Stimulated activated CD8-positive, alpha-beta memory T cell treated with anti-CD3 and anti-CD28 coated beads, Interleukin-12 subunit alpha, Interleukin-12 subunit beta, amount 100 ng/mL, for 4 hours (primary cell): ENCODE measurements around the gene RNF26.
"Not testable (repeated sequence)": the region's sequence is repeated elsewhere in the genome, so short reads cannot be mapped to it uniquely, and the experiment has no call there.

ENCODE experiments used
- DNase-seq: peaks from one replicate; pipeline ENCODE4 v3.0.0-alpha.2; 2020; ENCODE audit warnings: low read depth

The RNF26 gene

GRCh38 chr11:119371778-119372182 lies 37.5 kb downstream of the RNF26 start:
- no peak for DNase-seq

DNA sequence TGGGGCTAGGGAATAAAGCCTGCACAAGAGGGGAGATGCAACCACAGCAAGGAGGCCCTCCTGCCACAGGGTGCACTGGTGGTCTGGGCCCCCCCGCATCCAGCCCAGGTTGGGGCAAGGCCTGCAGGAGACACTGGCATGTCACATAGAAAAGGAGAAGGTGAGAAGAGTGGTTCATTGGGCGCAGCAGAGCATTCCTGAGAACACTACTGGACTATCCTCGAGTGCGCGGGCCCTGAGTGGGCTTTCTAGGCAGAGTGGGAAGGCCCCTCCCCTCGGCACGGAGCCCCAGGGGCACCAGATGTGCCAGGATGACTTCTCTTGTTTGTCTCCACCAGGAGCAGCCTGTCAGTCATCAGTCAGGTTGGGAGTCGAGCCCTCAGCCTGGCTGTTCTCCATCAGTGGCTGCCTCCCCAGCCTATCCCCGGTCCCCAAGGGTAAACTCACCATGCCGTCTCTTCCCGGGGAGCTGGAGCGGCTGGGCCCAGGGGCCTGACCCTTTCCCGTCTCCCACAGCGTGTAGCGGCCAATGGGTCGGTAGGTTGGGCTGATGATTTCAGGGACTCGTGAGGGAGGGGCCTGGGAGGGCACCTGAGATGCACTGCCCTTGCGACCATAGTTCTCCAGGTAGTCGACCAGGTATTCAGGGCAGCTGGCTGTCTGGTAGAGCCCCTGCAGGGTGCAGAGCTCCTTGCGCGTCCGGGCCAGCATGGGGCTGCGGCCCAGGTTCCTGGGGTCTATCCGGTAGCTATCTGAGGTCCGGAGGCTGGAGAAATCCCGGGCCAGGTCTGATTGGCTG lies 38.1 kb downstream of the RNF26 start:
- DNase-seq = no peak

DNA sequence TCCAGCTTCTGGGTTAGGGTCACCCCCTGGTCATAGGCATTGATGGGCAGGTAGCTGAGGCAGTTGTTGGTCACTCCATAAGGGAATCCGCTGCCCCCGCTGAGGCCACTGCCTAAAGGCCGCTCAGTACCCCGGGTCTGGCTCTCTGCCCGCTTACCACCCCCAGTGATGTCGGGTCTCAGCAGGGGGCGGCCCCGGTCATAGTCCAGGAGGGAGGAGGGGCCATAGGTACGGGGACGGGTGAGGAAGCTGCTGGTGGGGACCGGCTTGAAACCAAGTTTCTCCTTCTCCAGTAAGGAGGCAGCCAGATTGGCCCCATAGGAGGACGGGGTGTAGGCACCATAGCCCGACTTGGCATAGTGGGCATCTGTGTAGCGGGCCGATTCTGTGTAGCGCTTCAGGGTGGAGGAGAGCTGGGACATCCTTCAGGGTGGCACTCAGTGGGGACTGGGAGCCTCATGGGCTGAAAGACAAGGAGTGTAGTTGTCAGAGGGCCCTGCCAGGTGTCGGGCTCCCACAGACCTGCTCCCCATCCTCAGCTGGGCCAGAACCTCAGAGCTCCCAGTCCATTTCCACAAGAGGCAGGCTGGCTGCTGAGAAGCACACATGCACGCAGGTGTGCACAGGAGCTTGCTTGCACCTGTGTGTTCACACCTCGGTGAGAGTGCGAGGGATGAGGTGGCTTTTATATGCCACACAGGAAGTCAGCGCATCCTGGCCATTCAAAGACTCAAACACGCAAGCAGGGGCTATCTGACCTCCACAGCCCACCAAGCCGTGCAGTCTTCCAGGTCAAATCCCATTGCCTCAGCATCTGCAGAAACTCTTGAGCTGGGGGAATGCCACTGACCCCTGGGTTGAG lies 39.0 kb downstream of the RNF26 start:
- DNase-seq = no peak

GRCh38 chr11:119373921-119374631 lies 39.7 kb downstream of the RNF26 start:
- no peak for DNase-seq

- DNase-seq = no peak
Measured at GRCh38 chr11:119374632-119375336, 40.5 kb downstream of the RNF26 start.

GRCh38 chr11:119375337-119376196 lies 41.2 kb downstream of the RNF26 start:
- no peak for DNase-seq

GRCh38 chr11:119376197-119376847 lies 42.0 kb downstream of the RNF26 start:
- DNase-seq = no peak

DNA sequence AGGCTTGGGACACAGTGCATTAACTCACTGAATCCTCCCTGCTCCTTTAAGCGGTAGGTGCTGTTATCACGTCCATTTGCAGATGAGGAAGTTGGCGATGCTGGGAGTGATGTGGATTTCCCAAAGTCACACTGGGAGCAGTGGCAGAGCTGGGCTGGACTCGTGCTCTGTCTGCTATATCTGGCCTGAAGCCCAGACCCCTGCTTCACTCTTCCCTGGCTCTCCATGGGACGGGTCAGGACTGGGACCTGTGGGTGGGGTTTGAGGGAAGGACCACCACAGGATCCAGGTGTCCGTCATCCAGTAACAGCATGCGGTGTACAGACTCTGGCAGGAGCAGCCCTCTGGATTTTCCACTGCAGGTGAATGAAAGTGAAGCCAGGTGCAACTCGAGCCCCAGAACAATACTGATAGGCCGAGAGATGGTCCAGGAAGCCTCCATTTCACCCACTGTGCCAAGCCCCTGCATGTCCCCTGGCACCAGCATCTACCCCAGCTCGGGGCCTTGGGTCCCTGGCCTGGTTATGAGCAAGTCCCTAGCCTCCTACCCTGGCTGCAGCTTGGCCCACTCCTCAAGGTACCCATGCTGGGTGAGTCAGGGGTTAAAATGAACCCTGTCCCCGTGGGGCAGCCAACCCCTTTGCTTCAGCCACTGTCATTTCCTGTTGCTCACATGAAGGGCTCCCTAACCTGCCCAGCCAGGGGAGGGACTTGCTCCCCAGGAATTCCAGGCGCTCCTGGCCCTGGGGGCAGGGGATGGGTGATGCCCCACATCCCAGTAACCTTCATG lies 43.0 kb downstream of the RNF26 start:
- no peak for DNase-seq

DNA sequence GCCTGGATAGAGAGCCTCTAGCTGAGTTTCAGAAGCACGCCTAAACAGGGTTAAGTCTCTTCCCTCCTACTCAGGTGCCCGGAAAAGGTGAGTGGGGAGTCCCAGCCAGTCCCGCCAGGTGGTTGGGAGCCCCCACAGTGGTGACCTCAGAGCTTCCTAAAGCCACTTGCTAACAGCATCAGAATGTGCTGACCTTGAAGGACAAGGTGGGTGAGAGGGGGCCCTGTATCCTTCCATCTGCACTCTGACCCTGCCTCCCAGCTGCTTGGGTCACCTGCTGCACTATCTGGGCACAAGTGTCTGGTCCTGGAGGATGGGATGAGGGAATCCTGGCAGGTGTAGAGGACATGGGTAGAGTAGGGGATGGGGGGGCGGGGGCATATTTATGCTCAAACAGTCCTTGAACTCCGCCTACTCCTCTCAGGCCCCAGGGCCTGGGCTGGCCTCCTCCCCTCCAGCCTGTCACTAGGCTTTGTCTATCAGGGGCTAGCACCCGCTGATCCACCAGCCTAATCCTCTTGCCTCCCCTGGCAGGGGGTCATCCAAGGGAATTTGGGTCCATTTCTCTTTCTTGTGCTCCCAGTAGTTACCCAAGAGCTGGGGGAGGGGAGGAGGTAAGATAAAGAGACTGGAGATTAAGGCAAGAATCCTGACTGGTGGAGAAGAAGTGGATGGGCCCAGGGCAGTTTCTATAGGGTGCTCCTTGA lies 43.8 kb downstream of the RNF26 start:
- no peak for DNase-seq

- DNase-seq = no peak
Measured at GRCh38 chr11:119378851-119379465, 44.6 kb downstream of the RNF26 start.

DNA sequence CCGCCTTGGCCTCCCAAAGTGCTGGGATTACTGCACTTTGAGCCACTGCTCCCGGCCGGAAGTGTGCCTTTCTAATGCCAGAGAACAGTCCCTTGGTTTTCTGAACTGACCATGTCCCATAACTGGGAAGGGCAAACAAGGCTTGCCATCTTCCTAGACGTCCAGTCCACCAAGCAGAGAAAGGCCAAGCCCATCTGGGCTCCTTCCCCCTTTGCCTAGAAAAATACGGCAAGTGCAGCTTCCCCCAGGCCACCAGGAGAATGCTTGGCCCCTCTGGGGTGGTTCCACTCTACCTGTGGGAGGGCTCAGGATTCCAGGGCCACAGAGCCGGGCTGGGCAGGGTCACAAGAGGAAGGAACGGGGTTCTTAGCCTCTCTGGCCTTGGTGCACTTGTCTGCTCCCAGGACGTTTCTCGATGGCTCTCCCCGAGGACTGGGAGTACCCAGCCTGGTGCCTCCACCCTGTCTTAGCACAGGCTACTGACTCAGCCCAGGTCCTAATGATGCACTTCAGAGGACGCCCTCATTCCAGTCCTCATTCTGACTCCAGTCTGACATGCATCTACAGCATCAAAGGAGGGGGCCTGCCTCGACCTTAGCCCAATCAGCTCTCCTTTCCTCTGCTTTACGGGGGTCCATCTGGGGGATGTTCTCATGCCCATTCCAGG lies 46.0 kb downstream of the RNF26 start:
- DNase-seq = no peak

GRCh38 chr11:119380827-119381180 lies 46.5 kb downstream of the RNF26 start:
- DNase-seq = no peak

DNA sequence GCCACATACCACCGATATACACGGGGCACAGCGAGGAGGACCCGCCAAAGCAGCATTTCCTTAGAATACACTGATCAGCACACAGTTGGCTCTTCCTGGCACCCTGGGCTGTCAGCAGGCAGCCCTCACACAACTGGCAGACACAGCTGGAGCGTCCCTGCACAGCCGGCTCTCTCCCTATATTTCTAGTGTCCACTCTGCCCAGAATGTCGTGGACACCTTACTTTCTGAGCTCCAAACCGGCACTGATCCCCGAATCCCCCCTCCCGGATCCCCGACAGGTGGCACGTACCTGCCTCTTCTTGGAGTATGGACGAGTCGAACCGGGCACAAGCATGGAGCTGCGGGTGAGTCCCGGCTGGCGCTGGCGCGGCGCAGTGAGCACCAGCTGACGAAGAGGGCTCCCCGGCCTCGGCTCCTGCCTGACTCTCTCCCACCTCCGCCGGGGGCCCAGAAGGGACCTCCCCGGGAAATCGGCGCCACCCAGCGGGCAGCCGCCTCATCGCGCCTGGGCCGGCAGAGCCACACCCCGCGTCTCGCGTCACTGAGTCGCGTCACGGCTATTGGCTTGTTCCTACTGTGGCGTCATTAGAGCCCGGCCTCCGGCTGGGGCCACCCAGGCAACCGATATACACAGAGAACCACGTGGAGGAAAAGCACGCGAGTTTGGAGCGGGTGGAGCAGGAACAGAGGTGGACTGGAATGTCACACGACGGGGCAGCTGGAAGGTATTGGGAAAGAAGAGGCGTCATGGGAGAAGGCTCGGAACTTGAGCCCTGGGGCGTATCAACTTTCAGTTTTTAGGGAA lies 47.1 kb downstream of the RNF26 start, which contains the start of gene USP2:
TSS of gene USP2 (minus strand) at position 510 of the 808 bp plus-strand sequence. CDS start 8,210 bp downstream, outside the sequence.
- DNase-seq = peak; percentile 96

DNA sequence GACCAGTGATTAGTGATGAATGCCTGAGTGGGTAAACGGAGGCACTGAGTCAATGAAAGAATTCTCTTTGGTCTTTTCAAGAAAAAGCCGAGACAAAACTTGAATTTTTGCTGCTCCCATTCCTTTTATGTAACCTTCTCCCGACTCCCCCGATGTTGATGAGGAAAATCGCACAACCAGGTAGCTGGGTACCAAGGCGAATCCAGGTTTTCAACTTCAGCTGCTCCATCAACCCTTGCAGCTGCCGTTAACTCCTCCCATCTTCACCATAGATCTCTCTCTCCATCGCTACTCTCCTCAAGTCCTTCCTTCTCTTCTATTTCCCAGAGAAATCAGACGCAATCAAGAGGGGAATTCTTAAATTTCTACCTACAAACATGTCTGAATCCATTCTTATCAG lies 47.8 kb downstream of the RNF26 start:
- DNase-seq = no peak

- not testable (repeated sequence) for DNase-seq
Measured at GRCh38 chr11:119382513-119382912, 48.2 kb downstream of the RNF26 start.

DNA sequence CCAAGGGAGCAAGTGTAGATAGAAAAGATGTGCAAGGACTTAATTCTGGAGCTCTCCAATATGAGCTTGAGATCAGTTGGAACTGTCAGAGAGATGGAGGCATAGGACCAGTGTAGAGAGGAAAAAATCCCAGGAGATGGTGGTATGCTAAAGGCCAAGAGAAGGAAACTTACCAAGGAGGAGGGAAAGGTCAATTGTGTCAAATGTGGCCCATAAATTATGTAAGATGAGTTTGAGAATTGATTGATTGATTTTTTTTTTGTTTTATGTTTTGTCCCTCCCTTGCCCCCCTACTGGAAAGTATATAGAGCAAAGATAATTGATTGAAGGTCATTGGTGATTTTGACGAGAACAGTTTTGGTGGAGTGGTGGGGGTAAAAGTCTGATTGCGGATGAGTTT lies 50.0 kb downstream of the RNF26 start:
- no peak for DNase-seq
